ENCODE data around the gene ENTPD6. TPM values are rescaled to one million over a fixed set of nuclear protein-coding genes. Genes with fewer than 3 reads are reported as not detected.

The ENTPD6 gene
- total and polyA plus RNA-seq, 4 donors: 25.5 to 111 (median 69.3) TPM

- H3K27me3 ChIP-seq (ENCODE audit: control insufficient read depth in 1 of 2, insufficient read depth in 2 of 2, low read length in 1 of 2): no peaks in the 10 kb centered on the region
- no peaks in the 10 kb centered on the region for H3K36me3 ChIP-seq (ENCODE audit: control insufficient read depth in 1 of 2, insufficient read depth in 2 of 2, low read length in 1 of 2)
- DNase-seq (no peak), ATAC-seq (ENCODE audit: low FRiP score) (no peak)
- no peaks in the 10 kb centered on the region for H3K9me3 ChIP-seq (ENCODE audit: control insufficient read depth, low read length)
- H3K4me1 ChIP-seq (ENCODE audit: control insufficient read depth in 1 of 2, insufficient read depth in 2 of 2, low read length in 2 of 2): peaks cover 0 to 3% of the 10 kb centered on the region in 2 donors
- WGBS, 2 donors: 77 to 80% methylated on average over 2 of the region's 2 CpGs
- H3K27ac ChIP-seq (ENCODE audit: low read depth in 1 of 2, low read length in 2 of 2): no peak overlapping the region
- H3K4me3 ChIP-seq (ENCODE audit: low read length in 2 of 2): no peak overlapping the region
- intact Hi-C loops (cut with DNase I): loop anchor here (2.0 to 10.0 kb wide), 3 partner anchors 55 to 201 kb away; partner anchors contain the start of genes ABHD12 (in 1 of the 2) and PYGB (in 1 of the 2)
Measured at GRCh38 chr20:25193843-25194242, 1.7 kb upstream of the ENTPD6 start.

DNA sequence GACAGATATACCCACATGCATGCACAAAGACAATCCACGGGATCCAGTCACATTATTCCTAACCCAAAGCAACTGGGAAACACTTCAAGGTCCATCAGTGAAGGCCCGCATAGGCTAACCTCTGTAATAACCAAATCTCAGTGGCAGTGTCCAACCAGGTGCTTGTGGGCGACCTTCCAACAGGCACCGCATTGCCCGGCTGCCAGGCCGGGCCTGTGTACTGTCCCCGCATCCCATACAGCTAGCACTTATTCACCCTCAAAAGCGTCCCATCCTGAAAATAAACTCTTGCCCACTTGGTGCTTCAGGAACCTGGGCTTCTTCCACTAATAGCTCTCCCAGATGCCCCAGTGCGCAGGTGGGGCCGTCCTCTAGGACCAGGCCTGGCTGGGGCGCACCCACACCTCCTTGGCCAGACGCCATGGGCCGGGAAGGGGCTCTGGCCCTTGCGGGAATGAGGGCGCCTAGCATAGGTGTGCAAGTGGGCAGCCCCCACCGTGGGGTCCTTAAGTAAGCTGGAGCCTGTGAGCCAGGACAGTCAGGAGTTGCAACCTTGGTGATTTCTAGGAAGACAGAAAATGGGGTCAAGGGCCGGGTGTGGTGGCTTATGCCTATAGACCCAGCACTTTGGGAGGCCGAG, 1.1 kb upstream of the ENTPD6 start:
- ATAC-seq (ENCODE audit: low FRiP score) (no peak), DNase-seq (peak in 1 of 2 donors; percentile 75)
- Histone ChIP-seq H3K4me1 (ENCODE audit: control insufficient read depth in 1 of 2, insufficient read depth in 2 of 2, low read length in 2 of 2) (peaks cover 0 to 3% of the 10 kb centered on the region in 2 donors), H3K27me3 (ENCODE audit: control insufficient read depth in 1 of 2, insufficient read depth in 2 of 2, low read length in 1 of 2) (no peaks in the 10 kb centered on the region), H3K4me3 (ENCODE audit: low read length in 2 of 2) (no peak overlapping the region), H3K36me3 (ENCODE audit: control insufficient read depth in 1 of 2, insufficient read depth in 2 of 2, low read length in 1 of 2) (no peaks in the 10 kb centered on the region), H3K27ac (ENCODE audit: low read depth in 1 of 2, low read length in 2 of 2) (no peak overlapping the region), H3K9me3 (ENCODE audit: control insufficient read depth, low read length) (no peaks in the 10 kb centered on the region)
- 89 to 91% methylated on average over 18 of the region's 18 CpGs for WGBS, 2 donors
- intact Hi-C loops (cut with DNase I): loop anchor here (2.0 to 10.0 kb wide), 3 partner anchors 54 to 200 kb away; partner anchors contain the start of genes ABHD12 (in 1 of the 2) and PYGB (in 1 of the 2)

- no peaks in the 10 kb centered on the region for H3K36me3 ChIP-seq (ENCODE audit: control insufficient read depth in 1 of 2, insufficient read depth in 2 of 2, low read length in 1 of 2)
- no peak overlapping the region for H3K27ac ChIP-seq (ENCODE audit: low read depth in 1 of 2, low read length in 2 of 2)
- H3K4me3 ChIP-seq (ENCODE audit: low read length in 2 of 2): peak overlapping the region; percentile 69 to 77
- intact Hi-C loops (cut with DNase I): loop anchor here (2.0 to 10.0 kb wide), 4 partner anchors 53 to 204 kb away; partner anchors contain the start of genes APMAP (in 2 of the 2), PYGB (in 2 of the 2) and ABHD12 (in 1 of the 2)
- no peaks in the 10 kb centered on the region for H3K27me3 ChIP-seq (ENCODE audit: control insufficient read depth in 1 of 2, insufficient read depth in 2 of 2, low read length in 1 of 2)
- peak; percentile 39 for ATAC-seq (ENCODE audit: low FRiP score)
- H3K9me3 ChIP-seq (ENCODE audit: control insufficient read depth, low read length): no peaks in the 10 kb centered on the region
- peak; percentile 56 to 84 for DNase-seq
- H3K4me1 ChIP-seq (ENCODE audit: control insufficient read depth in 1 of 2, insufficient read depth in 2 of 2, low read length in 2 of 2): peaks cover 0 to 3% of the 10 kb centered on the region in 2 donors
- 4% methylated on average over 39 of the region's 39 CpGs for WGBS, 2 donors
Measured at GRCh38 chr20:25195962-25196785, 662 bp downstream of the ENTPD6 start.

- 56 to 60% methylated on average over 9 of the region's 9 CpGs for WGBS, 2 donors
- H3K27ac ChIP-seq (ENCODE audit: low read depth in 1 of 2, low read length in 2 of 2): no peak overlapping the region
Measured at GRCh38 chr20:25196786-25197120, 1.2 kb downstream of the ENTPD6 start.

DNA sequence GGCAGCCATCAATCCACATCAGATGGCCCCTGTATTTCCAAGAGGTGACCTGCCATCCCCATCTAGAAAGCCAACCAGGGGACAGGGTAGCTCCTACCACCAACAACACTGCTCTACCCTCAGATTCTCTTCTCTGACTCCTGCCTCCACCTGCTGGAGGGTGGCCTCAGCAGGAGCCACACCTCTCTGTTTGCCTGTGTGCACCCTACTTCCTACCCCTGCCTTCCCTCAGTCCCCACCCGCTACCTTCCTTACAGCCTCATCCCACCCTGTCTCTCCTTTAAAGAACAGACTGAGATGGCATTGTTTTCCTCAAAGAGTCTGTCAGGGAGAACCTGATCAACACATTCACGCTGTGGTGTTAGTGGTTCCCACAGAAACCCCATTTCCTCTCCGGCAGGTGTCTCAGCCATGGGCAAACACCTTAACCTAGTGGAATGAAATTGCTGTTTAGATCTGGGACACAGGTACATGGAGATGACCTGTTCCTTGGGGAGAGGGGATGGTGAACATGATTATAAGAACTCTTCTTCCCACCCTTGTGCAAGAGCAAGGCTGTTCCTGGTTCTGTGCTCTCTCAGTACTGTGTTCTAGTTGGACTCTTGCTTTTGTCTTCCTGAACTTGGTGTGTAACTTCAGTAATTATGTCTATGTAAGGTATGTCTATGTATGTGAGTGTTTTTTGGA, 1.8 kb downstream of the ENTPD6 start:
- 97 to 98% methylated on average over 3 of the region's 3 CpGs for WGBS, 2 donors
- Histone ChIP-seq H3K36me3 (ENCODE audit: control insufficient read depth in 1 of 2, insufficient read depth in 2 of 2, low read length in 1 of 2) (no peaks in the 10 kb centered on the region), H3K27me3 (ENCODE audit: control insufficient read depth in 1 of 2, insufficient read depth in 2 of 2, low read length in 1 of 2) (no peaks in the 10 kb centered on the region), H3K27ac (ENCODE audit: low read depth in 1 of 2, low read length in 2 of 2) (no peak overlapping the region), H3K9me3 (ENCODE audit: control insufficient read depth, low read length) (no peaks in the 10 kb centered on the region), H3K4me1 (ENCODE audit: control insufficient read depth in 1 of 2, insufficient read depth in 2 of 2, low read length in 2 of 2) (peaks cover 0 to 3% of the 10 kb centered on the region in 2 donors), H3K4me3 (ENCODE audit: low read length in 2 of 2) (no peak overlapping the region)
- ATAC-seq (ENCODE audit: low FRiP score) (no peak), DNase-seq (no peak)
- intact Hi-C loops (cut with DNase I): loop anchor here (2.0 to 10.0 kb wide), 4 partner anchors 51 to 205 kb away; partner anchors contain the start of genes APMAP (in 2 of the 2), ABHD12 (in 1 of the 2) and PYGB (in 1 of the 2)

More at GRCh38 chr20:25196786-25197120, 1.2 kb downstream of the ENTPD6 start:
- H3K4me3 ChIP-seq (ENCODE audit: low read length in 2 of 2): peak overlapping the region; percentile 69 to 77
- ATAC-seq (ENCODE audit: low FRiP score) (no peak), DNase-seq (no peak)
- intact Hi-C loops (cut with DNase I): loop anchor here (2.0 to 10.0 kb wide), 4 partner anchors 52 to 204 kb away; partner anchors contain the start of genes APMAP (in 2 of the 2), ABHD12 (in 1 of the 2) and PYGB (in 1 of the 2)
- H3K27me3 ChIP-seq (ENCODE audit: control insufficient read depth in 1 of 2, insufficient read depth in 2 of 2, low read length in 1 of 2): no peaks in the 10 kb centered on the region
- H3K4me1 ChIP-seq (ENCODE audit: control insufficient read depth in 1 of 2, insufficient read depth in 2 of 2, low read length in 2 of 2): peaks cover 0 to 3% of the 10 kb centered on the region in 2 donors
- no peaks in the 10 kb centered on the region for H3K36me3 ChIP-seq (ENCODE audit: control insufficient read depth in 1 of 2, insufficient read depth in 2 of 2, low read length in 1 of 2)
- H3K9me3 ChIP-seq (ENCODE audit: control insufficient read depth, low read length): no peaks in the 10 kb centered on the region

DNA sequence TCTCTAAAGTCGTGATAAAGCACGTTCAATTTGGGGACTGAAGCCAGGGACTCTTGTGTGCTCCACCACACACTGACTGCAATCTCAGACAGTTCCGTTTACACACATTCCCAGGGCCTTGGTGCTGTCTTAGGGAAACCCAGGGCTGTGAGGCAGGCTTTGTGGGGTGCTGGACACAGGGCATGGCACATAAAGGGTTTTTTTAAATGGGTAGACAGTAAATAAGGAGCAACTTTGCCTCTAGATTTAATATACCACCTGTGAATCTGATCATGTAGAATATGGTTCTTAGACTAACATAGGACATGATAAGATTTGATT, 2.3 kb downstream of the ENTPD6 start:
- 38 to 40% methylated on average over 3 of the region's 3 CpGs for WGBS, 2 donors
- intact Hi-C loops (cut with DNase I): loop anchor here (2.0 to 10.0 kb wide), 4 partner anchors 51 to 206 kb away; partner anchors contain the start of genes APMAP (in 2 of the 2), ABHD12 (in 1 of the 2) and PYGB (in 1 of the 2)
- DNase-seq (no peak), ATAC-seq (ENCODE audit: low FRiP score) (no peak)
- H3K9me3 ChIP-seq (ENCODE audit: control insufficient read depth, low read length): no peaks in the 10 kb centered on the region
- no peak overlapping the region for H3K4me3 ChIP-seq (ENCODE audit: low read length in 2 of 2)
- H3K27ac ChIP-seq (ENCODE audit: low read depth in 1 of 2, low read length in 2 of 2): no peak overlapping the region
- no peaks in the 10 kb centered on the region for H3K36me3 ChIP-seq (ENCODE audit: control insufficient read depth in 1 of 2, insufficient read depth in 2 of 2, low read length in 1 of 2)
- no peaks in the 10 kb centered on the region for H3K27me3 ChIP-seq (ENCODE audit: control insufficient read depth in 1 of 2, insufficient read depth in 2 of 2, low read length in 1 of 2)
- H3K4me1 ChIP-seq (ENCODE audit: control insufficient read depth in 1 of 2, insufficient read depth in 2 of 2, low read length in 2 of 2): peaks cover 0 to 3% of the 10 kb centered on the region in 2 donors

- Histone ChIP-seq H3K9me3 (ENCODE audit: control insufficient read depth, low read length) (no peaks in the 10 kb centered on the region), H3K27me3 (ENCODE audit: control insufficient read depth in 1 of 2, insufficient read depth in 2 of 2, low read length in 1 of 2) (no peaks in the 10 kb centered on the region), H3K4me3 (ENCODE audit: low read length in 2 of 2) (no peak overlapping the region), H3K36me3 (ENCODE audit: control insufficient read depth in 1 of 2, insufficient read depth in 2 of 2, low read length in 1 of 2) (no peaks in the 10 kb centered on the region), H3K4me1 (ENCODE audit: control insufficient read depth in 1 of 2, insufficient read depth in 2 of 2, low read length in 2 of 2) (peaks cover 0 to 3% of the 10 kb centered on the region in 2 donors), H3K27ac (ENCODE audit: low read depth in 1 of 2, low read length in 2 of 2) (no peak overlapping the region)
- 74 to 79% methylated on average over 11 of the region's 11 CpGs for WGBS, 2 donors
- DNase-seq (peak in 1 of 2 donors; percentile 66), ATAC-seq (ENCODE audit: low FRiP score) (no peak)
- intact Hi-C loops (cut with DNase I): loop anchor here (5.0 to 10.0 kb wide), 3 partner anchors 96 to 207 kb away; partner anchors contain the start of genes APMAP (in 2 of the 2) and ABHD12 (in 1 of the 2)
Measured at GRCh38 chr20:25198663-25199383, 3.3 kb downstream of the ENTPD6 start.

Measured in aorta (tissue), 5 donors.